ENCODE results near the gene LYPD1. TPM values are rescaled to one million over a fixed set of nuclear protein-coding genes. Genes with fewer than 3 reads are reported as not detected.
"Not testable (repeated sequence)": the region's sequence is repeated elsewhere in the genome, so short reads cannot be mapped to it uniquely, and the experiment has no call there.

LYPD1 gene
- total RNA-seq, 1 donor from 2014 or later, result 6.0 TPM

DNA sequence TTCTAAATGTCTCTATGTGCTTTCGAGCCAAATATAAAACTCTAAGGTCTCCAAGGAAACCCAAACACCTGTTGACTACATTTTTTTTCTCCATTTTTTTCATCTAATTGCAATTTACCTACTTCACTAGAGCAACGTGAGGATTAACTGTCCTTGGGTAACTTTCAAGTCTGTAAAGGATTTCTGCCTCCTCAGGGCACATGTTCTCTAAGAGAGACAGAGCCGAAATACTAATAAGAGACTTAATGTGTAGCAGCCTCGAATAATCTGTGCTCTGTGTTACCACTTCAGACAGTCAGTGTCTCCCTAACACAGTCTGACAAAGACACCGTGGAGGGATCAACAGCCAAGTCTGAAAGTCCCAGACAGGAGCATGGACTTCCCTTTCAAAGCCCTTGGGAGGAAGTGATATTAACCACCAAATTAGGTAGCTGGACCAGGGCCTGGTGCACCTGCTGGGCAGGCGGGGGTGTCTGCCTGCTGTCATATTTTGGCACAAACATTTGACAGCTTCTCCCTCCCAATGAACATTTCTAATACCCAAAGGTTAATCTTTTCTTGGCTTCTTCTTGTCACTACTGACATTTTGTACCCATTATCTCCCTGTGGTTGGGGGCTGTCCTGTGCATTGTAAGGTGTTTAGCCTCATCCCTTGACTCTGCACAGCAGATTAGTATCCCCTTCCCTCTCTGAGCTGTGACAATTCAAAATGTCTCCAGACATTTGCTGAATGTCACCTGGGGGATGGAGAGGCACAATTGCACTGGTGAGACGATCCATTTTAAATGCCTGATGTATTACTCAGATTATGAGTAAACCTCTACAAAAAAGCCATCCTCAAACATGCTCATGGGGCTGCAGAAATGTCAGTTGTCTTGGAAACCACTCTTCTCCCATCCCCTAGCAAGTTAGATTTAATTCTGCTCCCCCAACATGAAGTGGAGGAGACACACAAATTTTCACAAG lies 45.7 kb upstream of the LYPD1 start:
- Histone ChIP-seq H3K4me2 (no peak overlapping the region), H3K36me3 (no peaks in the 10 kb centered on the region), H4K20me1 (ENCODE audit: low read depth) (no peaks in the 10 kb centered on the region), H3K9me3 (ENCODE audit: low read depth) (no peaks in the 10 kb centered on the region), H3K4me1 (no peaks in the 10 kb centered on the region), H3K27ac (no peak overlapping the region), H3K9ac (no peak overlapping the region), H3K4me3 (no peak overlapping the region), H3K79me2 (ENCODE audit: low read depth) (no peaks in the 10 kb centered on the region), H2AFZ (replicated peaks) (no peak overlapping the region), H3K27me3 (no peaks in the 10 kb centered on the region), H3F3A (ENCODE audit: low read depth) (no peaks in the 10 kb centered on the region)
- Mint-ChIP-seq H3K27me3 (ENCODE audit: insufficient read depth, low read depth) (peaks cover 4% of the 10 kb centered on the region), H3K27ac (no peak overlapping the region), H3K9me3 (no peaks in the 10 kb centered on the region), H3K4me3 (no peak overlapping the region), H3K4me1 (peaks cover 35% of the 10 kb centered on the region), H3K36me3 (peaks cover 2% of the 10 kb centered on the region)
- DNase-seq (ENCODE audit: low spot score), result no peak
- TF ChIP-seq EZH2 (IDR thresholded peaks at IDR 0.05) (no peak), CTCF (IDR thresholded peaks at IDR 0.05) (no peak), EZH2phosphoT487 (IDR thresholded peaks at IDR 0.05) (no peak)

DNA sequence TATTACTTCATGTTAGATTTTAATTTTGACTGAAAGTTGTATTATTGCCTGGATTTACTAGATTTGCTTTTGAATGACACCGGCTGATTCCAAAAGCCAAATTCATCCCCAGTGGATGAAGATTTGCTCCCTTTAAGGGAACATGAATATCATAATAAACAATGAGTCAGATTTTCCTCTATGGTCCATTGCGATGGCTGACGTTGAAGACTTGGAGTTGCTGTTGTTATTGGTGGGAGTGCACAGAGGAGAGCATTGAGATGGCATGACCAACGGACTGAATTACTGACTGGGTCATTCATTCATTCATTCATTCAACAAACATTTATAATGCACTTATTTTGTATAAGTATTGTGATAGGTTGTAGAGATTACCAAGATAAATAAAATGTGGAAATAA lies 33.4 kb upstream of the LYPD1 start:
- Histone ChIP-seq H4K20me1 (ENCODE audit: low read depth) (no peaks in the 10 kb centered on the region), H3K36me3 (no peaks in the 10 kb centered on the region), H3K4me3 (no peak overlapping the region), H3K9me3 (ENCODE audit: low read depth) (no peaks in the 10 kb centered on the region), H3K9ac (no peak overlapping the region), H3F3A (ENCODE audit: low read depth) (no peaks in the 10 kb centered on the region), H3K27me3 (no peaks in the 10 kb centered on the region), H3K27ac (no peak overlapping the region), H3K79me2 (ENCODE audit: low read depth) (no peaks in the 10 kb centered on the region), H3K4me2 (no peak overlapping the region), H3K4me1 (no peaks in the 10 kb centered on the region), H2AFZ (replicated peaks) (no peak overlapping the region)
- no peaks in the 10 kb centered on the region for H3K4me1 Mint-ChIP-seq
- no peaks in the 10 kb centered on the region for H3K9me3 Mint-ChIP-seq
- H3K27ac Mint-ChIP-seq, result no peak overlapping the region
- peaks cover 2% of the 10 kb centered on the region for H3K27me3 Mint-ChIP-seq (ENCODE audit: insufficient read depth, low read depth)
- no peak for DNase-seq (ENCODE audit: low spot score)
- TF ChIP-seq EZH2phosphoT487 (IDR thresholded peaks at IDR 0.05) (no peak), EZH2 (IDR thresholded peaks at IDR 0.05) (no peak), CTCF (IDR thresholded peaks at IDR 0.05) (no peak)
- H3K36me3 Mint-ChIP-seq, result no peaks in the 10 kb centered on the region
- no peak overlapping the region for H3K4me3 Mint-ChIP-seq

DNA sequence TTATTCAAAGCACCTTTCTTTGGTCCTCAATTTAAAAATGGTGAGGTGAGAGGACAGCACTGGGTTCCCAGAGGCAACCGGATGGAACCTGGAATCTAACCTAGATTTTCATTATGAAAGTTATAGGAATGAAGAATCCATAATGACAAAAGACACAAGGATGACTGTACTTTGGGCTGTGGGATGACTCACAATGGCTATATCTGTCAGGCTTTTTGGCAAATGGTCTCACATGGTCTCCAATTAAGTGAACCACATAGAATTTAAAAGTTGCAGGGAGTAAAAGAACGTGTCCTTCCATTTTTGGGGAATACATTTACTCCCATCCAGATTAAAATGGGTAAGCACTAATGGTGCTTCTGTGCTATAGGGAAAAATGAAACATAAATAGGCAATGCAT lies 31.8 kb upstream of the LYPD1 start:
- Histone ChIP-seq H3K27ac (no peak overlapping the region), H3K79me2 (ENCODE audit: low read depth) (no peaks in the 10 kb centered on the region), H4K20me1 (ENCODE audit: low read depth) (no peaks in the 10 kb centered on the region), H3K4me1 (no peaks in the 10 kb centered on the region), H3K9ac (no peak overlapping the region), H2AFZ (replicated peaks) (no peak overlapping the region), H3K4me3 (no peak overlapping the region), H3K4me2 (no peak overlapping the region), H3K27me3 (no peaks in the 10 kb centered on the region), H3K9me3 (ENCODE audit: low read depth) (no peaks in the 10 kb centered on the region), H3F3A (ENCODE audit: low read depth) (no peaks in the 10 kb centered on the region), H3K36me3 (no peaks in the 10 kb centered on the region)
- Mint-ChIP-seq H3K27ac (no peak overlapping the region), H3K36me3 (no peaks in the 10 kb centered on the region), H3K27me3 (ENCODE audit: insufficient read depth, low read depth) (peaks cover 2% of the 10 kb centered on the region), H3K4me1 (no peaks in the 10 kb centered on the region), H3K4me3 (no peak overlapping the region), H3K9me3 (no peaks in the 10 kb centered on the region)
- TF ChIP-seq EZH2phosphoT487 (IDR thresholded peaks at IDR 0.05) (no peak), CTCF (IDR thresholded peaks at IDR 0.05) (no peak), EZH2 (IDR thresholded peaks at IDR 0.05) (no peak)
- DNase-seq (ENCODE audit: low spot score), result no peak

GRCh38 chr2:132699802-132700201 lies 29.8 kb upstream of the LYPD1 start:
- not testable (repeated sequence) for H3K9me3 Mint-ChIP-seq; H3K4me3 ChIP-seq; H3K4me1 Mint-ChIP-seq; H3F3A ChIP-seq (ENCODE audit: low read depth); H3K79me2 ChIP-seq (ENCODE audit: low read depth); H4K20me1 ChIP-seq (ENCODE audit: low read depth); DNase-seq (ENCODE audit: low spot score); H3K9me3 ChIP-seq (ENCODE audit: low read depth); H3K4me1 ChIP-seq; H3K27me3 ChIP-seq; H2AFZ ChIP-seq (replicated peaks); H3K36me3 Mint-ChIP-seq; H3K27ac Mint-ChIP-seq; H3K27me3 Mint-ChIP-seq (ENCODE audit: insufficient read depth, low read depth); H3K9ac ChIP-seq; H3K36me3 ChIP-seq; H3K4me3 Mint-ChIP-seq; H3K27ac ChIP-seq; H3K4me2 ChIP-seq

DNA sequence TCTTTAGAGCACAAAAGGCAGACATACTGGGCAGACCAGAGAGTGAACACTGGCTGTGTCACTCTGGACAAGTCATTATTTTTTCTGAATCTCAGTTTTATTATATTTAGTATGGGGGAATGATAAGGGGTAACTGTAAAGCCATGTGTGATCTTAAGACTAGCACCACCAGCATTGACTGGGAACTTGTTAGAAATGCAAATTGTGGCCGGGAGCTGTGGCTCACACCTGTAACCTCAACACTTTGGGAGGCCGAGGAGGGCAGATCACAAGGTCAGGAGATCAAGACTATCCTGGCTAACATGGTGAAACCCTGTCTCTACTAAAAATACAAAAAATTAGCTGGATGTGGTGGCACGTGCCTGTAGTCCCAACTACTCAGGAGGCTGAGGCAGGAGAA lies 28.3 kb upstream of the LYPD1 start:
- not testable (repeated sequence) for H3K27ac ChIP-seq; H3K27ac Mint-ChIP-seq; H2AFZ ChIP-seq (replicated peaks); H4K20me1 ChIP-seq (ENCODE audit: low read depth); H3K27me3 Mint-ChIP-seq (ENCODE audit: insufficient read depth, low read depth); DNase-seq (ENCODE audit: low spot score); H3K79me2 ChIP-seq (ENCODE audit: low read depth); H3K9ac ChIP-seq; H3F3A ChIP-seq (ENCODE audit: low read depth); H3K4me2 ChIP-seq; H3K4me1 ChIP-seq; H3K36me3 ChIP-seq; H3K4me1 Mint-ChIP-seq; H3K4me3 Mint-ChIP-seq; H3K27me3 ChIP-seq; H3K4me3 ChIP-seq; H3K9me3 ChIP-seq (ENCODE audit: low read depth); H3K9me3 Mint-ChIP-seq; H3K36me3 Mint-ChIP-seq

All from neural progenitor cell (in vitro differentiated cells).